DMS 273 (cell line): Measurements from ENCODE around the gene CCDC27.

ENCODE experiments used
- DNase-seq: peaks from one replicate; lab custom pipeline; 2025; ENCODE audit not compliant: unreplicated experiment; lab: John Stamatoyannopoulos, UW

Gene CCDC27

GRCh38 chr1:3816331-3817137, 64.3 kb downstream of the CCDC27 start:
- no peak for DNase-seq

DNA sequence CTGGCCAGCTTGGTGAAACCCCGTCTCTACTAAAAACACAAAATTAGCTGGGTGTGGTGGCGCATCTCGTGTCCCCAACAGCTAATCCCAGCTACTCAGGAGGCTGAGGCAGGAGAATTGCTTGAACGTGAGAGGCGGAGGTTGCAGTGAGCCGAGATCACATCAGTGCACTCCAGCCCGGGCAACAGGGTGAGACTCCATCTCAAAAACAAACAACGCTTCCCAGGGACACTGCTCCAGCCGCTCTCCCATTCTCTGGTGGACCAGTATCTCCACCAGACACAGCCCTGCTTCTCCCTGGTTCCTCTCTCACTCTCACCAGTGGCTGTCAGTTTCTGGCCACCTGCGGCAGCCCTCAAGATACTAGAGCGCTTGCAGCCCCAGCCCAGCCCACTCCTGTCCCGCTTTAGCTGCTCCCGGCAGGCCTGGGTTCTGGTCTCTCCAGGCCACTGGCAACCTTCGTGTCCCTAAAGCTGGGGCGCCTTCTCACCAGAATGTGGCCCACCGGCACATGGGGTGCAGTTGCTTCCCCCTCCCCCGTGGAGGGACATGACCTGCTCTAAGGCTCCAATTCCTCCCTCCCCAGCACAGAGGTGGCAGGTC, 65.0 kb downstream of the CCDC27 start:
- DNase-seq, result no peak

- DNase-seq, result no peak
These were observed 65.8 kb downstream of the CCDC27 start for GRCh38 chr1:3817821-3818597.

GRCh38 chr1:3819771-3820200, 67.5 kb downstream of the CCDC27 start:
- peak; percentile 62 for DNase-seq

DNA sequence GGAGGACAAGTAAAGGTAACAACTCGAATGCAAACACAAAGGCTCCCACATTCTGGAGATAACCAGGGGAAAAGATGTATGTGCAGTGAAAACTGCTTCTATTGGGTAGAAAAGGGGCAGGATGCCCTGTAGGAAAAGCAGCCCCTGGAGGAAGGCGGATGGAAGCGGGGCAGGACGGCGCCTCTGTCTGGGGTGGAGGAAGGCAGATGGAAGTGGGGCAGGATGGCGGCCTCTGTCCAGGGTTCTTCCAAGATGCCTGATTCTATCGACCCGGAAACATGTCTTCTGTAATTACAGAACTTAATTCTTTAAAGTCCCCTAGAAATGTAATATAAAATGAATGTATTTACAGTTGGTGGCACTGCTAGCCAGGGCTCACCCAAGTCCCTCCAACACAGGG, 68.1 kb downstream of the CCDC27 start:
- DNase-seq, result peak; percentile 32

DNA sequence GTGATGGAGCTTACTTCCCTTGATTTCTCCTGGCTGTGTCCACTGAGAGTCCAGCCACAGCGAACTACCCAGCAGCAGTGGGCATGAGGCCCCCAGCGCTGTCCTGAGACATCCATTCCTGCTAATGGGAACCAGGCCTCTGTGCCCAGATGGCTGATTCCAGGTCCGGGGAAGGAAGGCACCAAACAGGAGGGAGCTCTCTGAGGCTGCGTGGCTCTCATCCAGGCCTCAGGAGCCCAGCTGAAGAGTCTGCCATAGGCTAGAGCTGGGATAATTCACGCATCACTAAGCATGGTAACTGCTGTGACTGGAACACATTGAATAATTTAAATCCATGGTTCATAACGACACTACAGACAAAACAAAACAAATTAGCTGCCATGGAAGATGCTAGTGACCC, 68.8 kb downstream of the CCDC27 start:
- DNase-seq, result peak; percentile 97
